ENCODE results near the gene TMEM63B.

TMEM63B gene

DNA sequence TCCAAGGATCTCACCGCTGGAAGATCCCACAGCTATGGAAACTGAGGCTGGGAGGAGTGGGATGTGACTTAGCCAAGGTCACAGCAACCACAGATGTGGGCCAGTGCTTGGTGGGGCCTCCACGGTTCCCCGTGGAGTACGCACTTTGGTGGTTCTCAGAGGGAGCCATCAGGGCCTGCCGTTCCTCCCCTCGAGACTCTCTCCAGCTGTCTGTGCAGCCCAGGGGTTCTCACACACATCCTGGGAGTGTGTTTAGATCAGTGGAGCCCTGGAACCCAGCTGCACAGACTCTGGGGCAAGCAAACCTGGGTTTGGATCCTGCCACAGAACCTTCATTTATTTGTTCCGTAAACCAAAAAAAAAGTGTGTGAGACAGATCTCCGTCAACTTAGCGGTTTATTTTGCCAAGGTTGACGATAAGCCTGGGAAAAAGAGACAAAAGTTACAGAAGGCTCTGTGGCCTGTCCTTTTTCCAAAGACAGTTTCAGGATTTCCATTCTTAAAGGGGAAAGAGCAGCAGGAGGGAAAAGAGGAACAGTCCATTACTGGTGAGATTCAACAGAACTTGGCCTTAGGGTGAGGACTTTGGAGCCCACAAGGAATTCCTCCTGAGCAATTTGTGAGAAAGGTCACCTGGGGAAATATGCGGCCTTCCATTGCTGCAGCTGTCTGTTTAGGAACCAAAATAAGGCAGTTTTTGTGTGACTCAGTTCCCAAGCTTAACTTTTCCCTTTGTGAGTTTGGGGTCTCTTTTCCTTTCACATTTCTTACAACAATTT is 75.8 kb downstream of the TMEM63B start:
- Mint-ChIP-seq H3K27ac (no peak overlapping the region), H3K4me3 (no peak overlapping the region), H3K36me3 (no peaks in the 10 kb centered on the region), H3K4me1 (peaks cover 0 to 2% of the 10 kb centered on the region in 2 donors), H3K9me3 (no peaks in the 10 kb centered on the region), H3K27me3 (peaks cover 8 to 18% of the 10 kb centered on the region in 2 donors)
- ATAC-seq (replicated peaks) (no peak), DNase-seq (no peak)

DNA sequence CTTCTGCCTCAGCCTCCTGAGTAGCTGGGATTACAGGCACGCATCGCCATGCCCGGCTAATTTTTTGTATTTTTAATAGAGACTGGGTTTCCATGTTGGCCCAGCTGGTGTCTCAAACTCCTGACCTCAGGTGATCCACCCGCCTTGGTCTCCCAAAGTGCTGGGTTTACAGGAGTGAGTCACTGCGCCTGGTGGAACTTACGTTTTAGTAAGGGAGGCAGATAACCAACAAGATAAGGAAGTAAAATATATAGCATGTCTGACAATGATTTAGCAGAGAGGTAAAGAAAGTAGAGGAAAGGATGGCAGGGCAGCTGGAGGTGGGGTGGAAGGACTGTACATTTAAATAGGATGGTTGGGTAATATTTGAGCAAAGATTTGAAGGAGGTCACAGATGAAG is 76.6 kb downstream of the TMEM63B start:
- no peak overlapping the region for H3K4me3 Mint-ChIP-seq
- H3K27me3 Mint-ChIP-seq, result peaks cover 8 to 18% of the 10 kb centered on the region in 2 donors
- peaks cover 0 to 2% of the 10 kb centered on the region in 2 donors for H3K4me1 Mint-ChIP-seq
- no peaks in the 10 kb centered on the region for H3K36me3 Mint-ChIP-seq
- H3K9me3 Mint-ChIP-seq, result no peaks in the 10 kb centered on the region
- H3K27ac Mint-ChIP-seq, result no peak overlapping the region
- DNase-seq, result no peak
- ATAC-seq (replicated peaks), result no peak
